Measurements from ENCODE around the gene SLC24A3. TPM values are rescaled to one million over a fixed set of nuclear protein-coding genes. Genes with fewer than 3 reads are reported as not detected.

Gene SLC24A3
- total and polyA plus RNA-seq, 4 donors = 17.5 to 64.9 (median 43.8) TPM

GRCh38 chr20:19679900-19680495, 467.6 kb downstream of the SLC24A3 start:
- Histone ChIP-seq H3K27me3 (ENCODE audit: control insufficient read depth, insufficient read depth, low read length) (no peaks in the 10 kb centered on the region), H3K4me1 (ENCODE audit: control insufficient read depth, insufficient read depth, low read length) (no peaks in the 10 kb centered on the region), H3K4me3 (ENCODE audit: low read depth, low read length) (no peak overlapping the region), H3K36me3 (ENCODE audit: control insufficient read depth, insufficient read depth, low read length) (peaks cover 6% of the 10 kb centered on the region), H3K9me3 (ENCODE audit: control insufficient read depth, insufficient read depth, low read length) (no peaks in the 10 kb centered on the region), H3K27ac (ENCODE audit: low read depth, low read length) (no peak overlapping the region)
- 98% methylated on average over 5 of the region's 5 CpGs for WGBS (ENCODE audit: insufficient coverage)
- DNase-seq (ENCODE audit: low read depth in 4 of 6, low spot score in 6 of 6) = peak in 2 of 6 donors; percentile 48 to 55

DNA sequence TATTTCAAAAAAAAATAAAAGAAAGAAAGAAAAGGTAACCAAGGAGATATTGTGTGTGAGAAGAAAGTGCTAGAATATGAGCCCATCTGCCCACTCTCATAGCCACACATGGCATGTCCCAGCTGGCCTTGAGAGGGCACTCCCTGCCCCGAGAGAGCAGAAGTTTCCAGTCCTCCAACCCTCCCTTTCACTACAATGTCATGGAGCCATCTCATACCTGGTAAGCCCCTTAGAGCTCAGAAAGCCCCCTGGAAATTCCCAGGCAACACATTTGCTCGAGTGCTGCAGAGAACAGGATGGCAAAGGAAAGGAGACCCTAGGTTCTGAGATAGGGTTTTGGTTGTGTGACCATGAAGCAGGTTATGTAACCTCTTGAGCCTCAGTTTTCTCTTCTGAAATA, 469.8 kb downstream of the SLC24A3 start:
- no peak for DNase-seq (ENCODE audit: low read depth in 4 of 6, low spot score in 6 of 6)
- peaks cover 14% of the 10 kb centered on the region for H3K36me3 ChIP-seq (ENCODE audit: control insufficient read depth, insufficient read depth, low read length)
- H3K9me3 ChIP-seq (ENCODE audit: control insufficient read depth, insufficient read depth, low read length) = no peaks in the 10 kb centered on the region
- 75% methylated on average over 2 of the region's 2 CpGs for WGBS (ENCODE audit: insufficient coverage)
- no peak overlapping the region for H3K27ac ChIP-seq (ENCODE audit: low read depth, low read length)
- H3K4me3 ChIP-seq (ENCODE audit: low read depth, low read length) = no peak overlapping the region
- no peaks in the 10 kb centered on the region for H3K27me3 ChIP-seq (ENCODE audit: control insufficient read depth, insufficient read depth, low read length)
- no peaks in the 10 kb centered on the region for H3K4me1 ChIP-seq (ENCODE audit: control insufficient read depth, insufficient read depth, low read length)

GRCh38 chr20:19683188-19683587, 470.7 kb downstream of the SLC24A3 start:
- no peak overlapping the region for H3K4me3 ChIP-seq (ENCODE audit: low read depth, low read length)
- H3K4me1 ChIP-seq (ENCODE audit: control insufficient read depth, insufficient read depth, low read length) = no peaks in the 10 kb centered on the region
- no peak overlapping the region for H3K27ac ChIP-seq (ENCODE audit: low read depth, low read length)
- no peak for DNase-seq (ENCODE audit: low read depth in 4 of 6, low spot score in 6 of 6)
- peaks cover 16% of the 10 kb centered on the region for H3K36me3 ChIP-seq (ENCODE audit: control insufficient read depth, insufficient read depth, low read length)
- H3K27me3 ChIP-seq (ENCODE audit: control insufficient read depth, insufficient read depth, low read length) = no peaks in the 10 kb centered on the region
- WGBS (ENCODE audit: insufficient coverage) = 93% methylated on average over 3 of the region's 3 CpGs
- no peaks in the 10 kb centered on the region for H3K9me3 ChIP-seq (ENCODE audit: control insufficient read depth, insufficient read depth, low read length)

DNA sequence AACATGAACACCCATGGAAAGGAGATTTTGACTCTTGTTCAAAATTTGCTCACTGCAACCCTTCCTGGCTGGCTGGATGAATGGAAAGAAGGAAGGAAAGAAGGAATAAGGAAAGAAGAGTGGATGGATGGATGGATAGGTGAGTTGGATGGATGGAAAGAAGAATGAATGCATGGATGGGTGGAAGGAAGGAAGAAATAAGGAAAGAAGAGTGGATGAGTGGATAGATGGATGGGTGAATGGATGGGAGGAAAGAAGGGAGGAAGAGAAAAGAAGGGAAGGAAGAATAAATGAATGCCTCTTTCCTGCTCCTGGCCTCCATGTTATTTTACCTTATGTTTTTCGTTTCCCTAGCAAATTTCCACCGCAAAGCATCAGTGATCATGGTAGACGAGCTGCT, 471.4 kb downstream of the SLC24A3 start:
- no peaks in the 10 kb centered on the region for H3K9me3 ChIP-seq (ENCODE audit: control insufficient read depth, insufficient read depth, low read length)
- 96% methylated on average over 3 of the region's 3 CpGs for WGBS (ENCODE audit: insufficient coverage)

DNA sequence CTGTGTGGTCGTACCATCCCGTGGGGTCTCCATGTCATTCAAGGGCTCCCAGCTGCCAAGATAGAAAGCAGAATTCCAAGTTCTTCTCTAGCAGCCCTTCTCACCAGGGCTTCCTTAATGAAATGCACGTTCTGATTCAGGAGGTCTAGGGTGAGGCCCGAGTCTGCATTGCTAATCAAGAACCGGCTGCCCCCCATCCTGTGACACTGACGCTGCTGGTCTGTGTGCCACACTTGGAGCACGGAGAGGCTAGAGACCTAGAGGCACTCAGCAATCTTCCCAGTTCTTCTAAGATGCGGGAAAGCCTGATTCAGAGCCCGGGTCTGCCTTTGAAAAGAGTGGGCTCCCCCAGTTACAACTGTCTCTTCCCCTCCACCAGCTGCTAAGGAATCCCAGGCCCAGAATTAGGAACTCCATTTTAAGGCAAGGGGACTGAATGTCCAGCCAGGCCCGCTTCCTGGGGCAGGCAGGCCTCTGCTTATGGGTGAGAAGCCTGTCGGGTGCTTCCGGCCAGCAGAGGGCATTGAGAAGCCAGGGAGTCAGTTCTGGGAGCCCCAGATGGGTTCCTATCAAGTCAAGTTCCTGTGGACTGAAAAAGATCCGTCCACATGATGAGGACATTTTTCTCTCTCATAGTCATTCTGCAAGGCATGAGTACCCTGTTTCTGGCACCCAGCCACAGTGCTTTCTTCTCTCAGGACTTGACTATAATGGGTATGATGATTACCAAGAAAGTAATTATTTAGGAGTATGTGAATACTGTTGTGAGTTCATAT, 475.8 kb downstream of the SLC24A3 start:
- H3K27ac ChIP-seq (ENCODE audit: low read depth, low read length) = no peak overlapping the region
- no peak overlapping the region for H3K4me3 ChIP-seq (ENCODE audit: low read depth, low read length)
- H3K36me3 ChIP-seq (ENCODE audit: control insufficient read depth, insufficient read depth, low read length) = peaks cover 16% of the 10 kb centered on the region
- 68% methylated on average over 13 of the region's 13 CpGs for WGBS (ENCODE audit: insufficient coverage)
- H3K27me3 ChIP-seq (ENCODE audit: control insufficient read depth, insufficient read depth, low read length) = no peaks in the 10 kb centered on the region
- H3K9me3 ChIP-seq (ENCODE audit: control insufficient read depth, insufficient read depth, low read length) = no peaks in the 10 kb centered on the region
- DNase-seq (ENCODE audit: low read depth in 4 of 6, low spot score in 6 of 6) = peak in 2 of 6 donors; percentile 31 to 32
- H3K4me1 ChIP-seq (ENCODE audit: control insufficient read depth, insufficient read depth, low read length) = no peaks in the 10 kb centered on the region

More for the DNA sequence above, 471.4 kb downstream of the SLC24A3 start:
- H3K27me3 ChIP-seq (ENCODE audit: control insufficient read depth, insufficient read depth, low read length) = no peaks in the 10 kb centered on the region
- H3K36me3 ChIP-seq (ENCODE audit: control insufficient read depth, insufficient read depth, low read length) = peaks cover 16% of the 10 kb centered on the region
- no peaks in the 10 kb centered on the region for H3K4me1 ChIP-seq (ENCODE audit: control insufficient read depth, insufficient read depth, low read length)
- DNase-seq (ENCODE audit: low read depth in 4 of 6, low spot score in 6 of 6) = no peak
- no peak overlapping the region for H3K4me3 ChIP-seq (ENCODE audit: low read depth, low read length)
- H3K27ac ChIP-seq (ENCODE audit: low read depth, low read length) = no peak overlapping the region

DNA sequence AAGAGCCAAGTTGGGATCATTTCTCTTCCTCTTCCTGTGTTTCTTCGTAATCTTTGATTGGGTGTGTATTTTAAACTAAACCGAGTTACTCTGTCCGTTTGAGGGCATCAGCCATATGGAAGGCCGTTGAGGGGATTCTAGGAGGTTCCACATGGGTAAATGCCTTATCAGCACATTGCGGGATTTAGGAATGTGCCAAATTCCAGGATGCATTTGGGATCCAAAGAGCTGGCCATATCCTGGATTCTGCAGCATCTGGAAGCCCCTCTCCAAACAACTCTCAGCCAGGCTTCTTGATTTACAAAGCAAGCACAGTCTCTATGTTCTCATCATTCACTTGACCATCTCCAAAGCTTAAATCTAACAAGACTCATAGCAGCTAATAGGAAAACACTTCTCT, 478.0 kb downstream of the SLC24A3 start:
- H3K4me1 ChIP-seq (ENCODE audit: control insufficient read depth, insufficient read depth, low read length) = no peaks in the 10 kb centered on the region
- no peak for DNase-seq (ENCODE audit: low read depth in 4 of 6, low spot score in 6 of 6)

GRCh38 chr20:19691125-19691524, 478.7 kb downstream of the SLC24A3 start:
- no peaks in the 10 kb centered on the region for H3K9me3 ChIP-seq (ENCODE audit: control insufficient read depth, insufficient read depth, low read length)
- H3K27ac ChIP-seq (ENCODE audit: low read depth, low read length) = no peak overlapping the region
- no peaks in the 10 kb centered on the region for H3K27me3 ChIP-seq (ENCODE audit: control insufficient read depth, insufficient read depth, low read length)
- H3K36me3 ChIP-seq (ENCODE audit: control insufficient read depth, insufficient read depth, low read length) = peaks cover 10% of the 10 kb centered on the region
- WGBS (ENCODE audit: insufficient coverage) = 94% methylated on average over 4 of the region's 5 CpGs
- H3K4me3 ChIP-seq (ENCODE audit: low read depth, low read length) = no peak overlapping the region
- DNase-seq (ENCODE audit: low read depth in 4 of 6, low spot score in 6 of 6) = no peak
- no peaks in the 10 kb centered on the region for H3K4me1 ChIP-seq (ENCODE audit: control insufficient read depth, insufficient read depth, low read length)

More for the DNA sequence above, 478.0 kb downstream of the SLC24A3 start:
- no peaks in the 10 kb centered on the region for H3K9me3 ChIP-seq (ENCODE audit: control insufficient read depth, insufficient read depth, low read length)
- 80% methylated on average over 4 of the region's 5 CpGs for WGBS (ENCODE audit: insufficient coverage)
- no peaks in the 10 kb centered on the region for H3K27me3 ChIP-seq (ENCODE audit: control insufficient read depth, insufficient read depth, low read length)
- H3K27ac ChIP-seq (ENCODE audit: low read depth, low read length) = no peak overlapping the region
- H3K4me3 ChIP-seq (ENCODE audit: low read depth, low read length) = no peak overlapping the region
- H3K36me3 ChIP-seq (ENCODE audit: control insufficient read depth, insufficient read depth, low read length) = peaks cover 12% of the 10 kb centered on the region

GRCh38 chr20:19692100-19692499, 479.7 kb downstream of the SLC24A3 start:
- Histone ChIP-seq H3K27ac (ENCODE audit: low read depth, low read length) (no peak overlapping the region), H3K4me3 (ENCODE audit: low read depth, low read length) (no peak overlapping the region), H3K4me1 (ENCODE audit: control insufficient read depth, insufficient read depth, low read length) (no peaks in the 10 kb centered on the region), H3K9me3 (ENCODE audit: control insufficient read depth, insufficient read depth, low read length) (no peaks in the 10 kb centered on the region), H3K36me3 (ENCODE audit: control insufficient read depth, insufficient read depth, low read length) (peaks cover 15% of the 10 kb centered on the region), H3K27me3 (ENCODE audit: control insufficient read depth, insufficient read depth, low read length) (no peaks in the 10 kb centered on the region)
- DNase-seq (ENCODE audit: low read depth in 4 of 6, low spot score in 6 of 6) = no peak
- no CpG with 5 or more reads among the region's 4 CpGs for WGBS (ENCODE audit: insufficient coverage)

DNA sequence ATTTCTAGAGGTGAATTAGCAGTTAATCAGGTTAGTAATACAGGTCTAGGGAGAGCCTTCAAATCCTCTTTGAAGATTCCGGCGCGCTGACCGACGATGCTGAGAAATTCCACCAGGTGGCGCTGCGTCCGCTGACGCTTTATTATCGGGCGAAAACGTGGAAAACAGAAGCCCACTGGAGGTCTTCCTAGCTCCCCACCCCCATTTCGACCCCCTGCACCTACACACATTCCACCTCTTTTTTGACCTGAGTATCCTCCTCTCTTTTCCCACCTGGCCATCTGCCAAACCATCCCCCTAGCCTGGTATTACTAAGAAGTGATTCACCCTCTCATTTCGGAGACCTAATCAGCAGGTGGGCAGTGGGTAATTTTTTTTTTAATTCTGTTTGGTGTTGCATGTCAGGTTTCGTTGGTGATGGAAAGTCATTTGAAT, 480.3 kb downstream of the SLC24A3 start:
- peak in 2 of 6 donors; percentile 62 to 64 for DNase-seq (ENCODE audit: low read depth in 4 of 6, low spot score in 6 of 6)
- no peaks in the 10 kb centered on the region for H3K27me3 ChIP-seq (ENCODE audit: control insufficient read depth, insufficient read depth, low read length)
- 12% methylated on average over 14 of the region's 15 CpGs for WGBS (ENCODE audit: insufficient coverage)

DNA sequence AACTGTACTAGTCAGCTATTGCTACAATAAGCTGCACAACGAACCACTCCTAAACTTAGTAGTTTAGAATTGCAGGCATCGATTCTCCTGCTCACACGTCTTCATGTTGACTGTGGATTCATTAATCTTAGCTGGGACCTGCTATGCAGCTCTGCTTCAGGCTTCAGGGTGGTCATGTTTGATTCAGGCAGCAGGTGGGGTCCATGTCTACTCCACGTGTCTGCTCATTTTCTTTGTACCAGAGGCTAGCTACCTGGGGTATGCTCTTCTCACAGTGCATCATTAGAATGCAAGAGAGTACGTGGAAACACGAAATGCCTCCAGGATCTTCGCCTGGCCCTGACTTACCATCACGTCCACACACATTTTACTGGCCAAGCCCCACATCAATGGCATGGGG, 481.1 kb downstream of the SLC24A3 start:
- H3K4me1 ChIP-seq (ENCODE audit: control insufficient read depth, insufficient read depth, low read length) = no peaks in the 10 kb centered on the region
- DNase-seq (ENCODE audit: low read depth in 4 of 6, low spot score in 6 of 6) = no peak
- WGBS (ENCODE audit: insufficient coverage) = 77% methylated on average over 7 of the region's 8 CpGs
- no peaks in the 10 kb centered on the region for H3K9me3 ChIP-seq (ENCODE audit: control insufficient read depth, insufficient read depth, low read length)
- no peak overlapping the region for H3K4me3 ChIP-seq (ENCODE audit: low read depth, low read length)
- peaks cover 13% of the 10 kb centered on the region for H3K36me3 ChIP-seq (ENCODE audit: control insufficient read depth, insufficient read depth, low read length)
- no peaks in the 10 kb centered on the region for H3K27me3 ChIP-seq (ENCODE audit: control insufficient read depth, insufficient read depth, low read length)
- H3K27ac ChIP-seq (ENCODE audit: low read depth, low read length) = no peak overlapping the region

More for the DNA sequence above, 480.3 kb downstream of the SLC24A3 start:
- Histone ChIP-seq H3K27ac (ENCODE audit: low read depth, low read length) (no peak overlapping the region), H3K9me3 (ENCODE audit: control insufficient read depth, insufficient read depth, low read length) (no peaks in the 10 kb centered on the region), H3K36me3 (ENCODE audit: control insufficient read depth, insufficient read depth, low read length) (peaks cover 15% of the 10 kb centered on the region), H3K4me3 (ENCODE audit: low read depth, low read length) (no peak overlapping the region), H3K4me1 (ENCODE audit: control insufficient read depth, insufficient read depth, low read length) (no peaks in the 10 kb centered on the region)

Data from spinal cord (tissue), 10 donors.